HepG2 (cell line): Measurements from ENCODE around the gene NEK5. TPM values are rescaled to one million over a fixed set of nuclear protein-coding genes. Genes with fewer than 3 reads are reported as not detected.
A peak's percentile ranks its signal among the peaks of the same experiment; 100 is the strongest.

ENCODE experiments used
- AGO2 ChIP-seq: fragments of 200-400 bp; formaldehyde crosslinking; optimal IDR thresholded peaks from 2 replicates; pipeline ENCODE3; 2017; ENCODE audit warnings: mild to moderate bottlenecking, low read depth, low read length, moderate library complexity
- ELF3 ChIP-seq: IDR thresholded peaks from 2 replicates; pipeline ENCODE4 v1.6.1; 2016; ENCODE audit warnings: missing genetic modification reagents, missing compliant biosample characterization
- ETV6 ChIP-seq: sonication (generic); formaldehyde crosslinking; conservative IDR thresholded peaks from 2 replicates; pipeline ENCODE4 v1.4.0; 2020; ENCODE audit warnings: missing genetic modification reagents
- HNF4A ChIP-seq: sonication (generic); formaldehyde crosslinking; IDR thresholded peaks from 2 replicates; pipeline ENCODE4 v1.4.0; 2020; ENCODE audit warnings: missing genetic modification reagents
- IRX3 ChIP-seq: sonication (generic); formaldehyde crosslinking; IDR thresholded peaks from 2 replicates; pipeline ENCODE4 v1.8.1; 2023; ENCODE audit warnings: mild to moderate bottlenecking, low read depth, missing genetic modification reagents, borderline replicate concordance
- MEIS1 ChIP-seq: sonication (generic); formaldehyde crosslinking; IDR thresholded peaks from 2 replicates; pipeline ENCODE4 v1.9.0; 2021; ENCODE audit warnings: mild to moderate bottlenecking, missing genetic modification reagents, moderate library complexity, borderline replicate concordance
- NFATC3 ChIP-seq: sonication (generic); formaldehyde crosslinking; IDR thresholded peaks from 2 replicates; pipeline ENCODE4 v1.5.1; 2020; ENCODE audit warnings: mild to moderate bottlenecking, missing genetic modification reagents
- SYNCRIP ChIP-seq: fragments of 200-400 bp; formaldehyde crosslinking; IDR thresholded peaks from 2 replicates; pipeline ENCODE4 v1.6.1; 2018; ENCODE audit warnings: mild to moderate bottlenecking, low read depth, low read length; ENCODE audit not compliant: insufficient read depth
- ZNF121 ChIP-seq: sonication (generic); formaldehyde crosslinking; IDR thresholded peaks from 2 replicates; pipeline ENCODE4 v1.5.0; 2020; ENCODE audit warnings: mild to moderate bottlenecking, missing genetic modification reagents
- ZNF547 ChIP-seq: sonication (generic); formaldehyde crosslinking; IDR thresholded peaks from 2 replicates; pipeline ENCODE4 v1.5.1; 2020; ENCODE audit warnings: mild to moderate bottlenecking, missing genetic modification reagents
- polyA plus RNA-seq, 8 experiments: library from polyadenylated mRNA; depleted of rRNA in 3 of 8; stranded (reverse) in 7 of 8; unstranded in 1 of 8; fragments of >200 nt; fragmentation: Illumina TruSeq in 4 of 8; extraction: Trizol in 4 of 8; gene quantifications; 2 replicates each; pipeline versions ENCODE4 v1.2.1 to v1.2.3, GENCODE V29; 2011 to 2016; ENCODE audit warnings: low read depth in 4 of 8, missing spikeins in 1 of 8, mixed read lengths in 1 of 8; ENCODE audit not compliant: insufficient read depth in 1 of 8
- total RNA-seq, 5 experiments: library from RNA; depleted of rRNA; stranded (reverse); fragments of >200 nt; fragmentation: Illumina TruSeq; extraction: Trizol; gene quantifications; 2 replicates each; pipeline ENCODE4 v1.2.3, GENCODE V29; 2016; ENCODE audit warnings: low read depth in 1 of 5
- TF ChIP-seq, protein P1 (sequence below): sonication (generic); formaldehyde crosslinking; IDR thresholded peaks from 2 replicates; pipeline ENCODE4 v1.5.1; 2020; ENCODE audit warnings: missing genetic modification reagents, mild to moderate bottlenecking, borderline replicate concordance
- TF ChIP-seq, protein P2 (sequence below): sonication (generic); formaldehyde crosslinking; conservative IDR thresholded peaks from 2 replicates; pipeline ENCODE4 v1.4.0; 2020; ENCODE audit warnings: mild to moderate bottlenecking, missing genetic modification reagents, moderate library complexity
- TF ChIP-seq, protein P3 (sequence below): sonication (generic); formaldehyde crosslinking; IDR thresholded peaks from 2 replicates; pipeline ENCODE4 v1.4.0; 2020; ENCODE audit warnings: mild to moderate bottlenecking, low read depth, missing genetic modification reagents
- TF ChIP-seq, protein P4 (sequence below): sonication (generic); formaldehyde crosslinking; IDR thresholded peaks from 2 replicates; pipeline ENCODE4 v1.4.0; 2020; ENCODE audit warnings: mild to moderate bottlenecking, low read depth, missing genetic modification reagents
- TF ChIP-seq, protein P5 (sequence below): sonication (generic); formaldehyde crosslinking; IDR thresholded peaks from 2 replicates; pipeline ENCODE4 v1.5.1; 2020; ENCODE audit warnings: mild to moderate bottlenecking, missing genetic modification reagents, moderate library complexity

Gene NEK5
- total and polyA plus RNA-seq, 2 of the 13 experiments (the other 11 are each of a cell fraction or from before 2014, with no cell fraction given): 0.12 to 0.22 TPM

DNA sequence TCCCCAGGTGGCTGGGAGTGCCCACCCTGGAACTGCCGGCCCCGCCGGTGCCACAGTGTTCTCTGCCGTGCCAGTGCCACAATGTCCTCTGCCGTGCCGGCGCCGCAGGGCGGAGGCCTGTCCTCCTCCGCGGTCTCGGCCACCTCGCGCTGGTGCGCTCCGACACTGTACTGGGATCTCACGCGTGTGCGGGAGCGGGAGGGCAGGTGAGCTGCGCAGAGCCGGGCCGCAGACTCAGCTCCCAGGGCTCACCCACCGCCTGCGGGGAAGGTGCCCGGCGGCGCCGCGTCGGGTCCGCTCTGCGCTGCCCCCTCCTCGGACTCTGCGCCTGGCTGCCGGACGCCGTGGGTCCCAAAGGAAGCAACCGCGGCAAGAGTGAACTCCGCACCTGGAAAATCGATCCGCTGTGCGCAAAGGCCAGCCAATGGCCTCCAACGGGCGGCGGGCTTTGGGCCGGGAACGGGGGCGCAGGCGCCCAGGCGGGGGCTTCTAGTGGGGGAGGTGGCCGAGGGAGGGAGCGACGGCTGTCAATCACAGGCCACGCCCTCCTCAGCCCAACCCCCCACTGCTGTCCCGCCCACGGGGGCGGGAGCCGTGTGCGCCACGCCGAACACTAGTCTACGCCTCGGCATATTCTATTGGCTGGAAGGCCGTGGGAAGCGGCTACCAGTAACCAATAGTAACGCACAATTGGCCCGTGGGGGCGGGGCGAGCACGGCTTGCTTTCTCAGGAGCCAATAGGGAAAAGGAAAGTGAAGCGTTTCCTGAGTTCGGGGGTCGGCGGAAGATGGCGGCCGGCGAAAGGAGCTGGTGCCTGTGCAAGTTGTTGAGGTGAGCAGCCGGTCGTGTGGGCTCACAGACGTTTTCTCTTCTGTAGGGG lies 117.0 kb downstream of the NEK5 start, which contains the start of gene ALG11 (continued):
- TF ChIP-seq, protein P1, sequence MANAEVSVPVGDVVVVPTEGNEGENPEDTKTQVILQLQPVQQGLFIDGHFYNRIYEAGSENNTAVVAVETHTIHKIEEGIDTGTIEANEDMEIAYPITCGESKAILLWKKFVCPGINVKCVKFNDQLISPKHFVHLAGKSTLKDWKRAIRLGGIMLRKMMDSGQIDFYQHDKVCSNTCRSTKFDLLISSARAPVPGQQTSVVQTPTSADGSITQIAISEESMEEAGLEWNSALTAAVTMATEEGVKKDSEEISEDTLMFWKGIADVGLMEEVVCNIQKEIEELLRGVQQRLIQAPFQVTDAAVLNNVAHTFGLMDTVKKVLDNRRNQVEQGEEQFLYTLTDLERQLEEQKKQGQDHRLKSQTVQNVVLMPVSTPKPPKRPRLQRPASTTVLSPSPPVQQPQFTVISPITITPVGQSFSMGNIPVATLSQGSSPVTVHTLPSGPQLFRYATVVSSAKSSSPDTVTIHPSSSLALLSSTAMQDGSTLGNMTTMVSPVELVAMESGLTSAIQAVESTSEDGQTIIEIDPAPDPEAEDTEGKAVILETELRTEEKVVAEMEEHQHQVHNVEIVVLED (CRISPR knock-in tag): peak; percentile 78; the same call in 1 of the 2 replicates
- no peak for TF ChIP-seq ZNF121 (CRISPR knock-in tag)
- TF ChIP-seq, protein P2, sequence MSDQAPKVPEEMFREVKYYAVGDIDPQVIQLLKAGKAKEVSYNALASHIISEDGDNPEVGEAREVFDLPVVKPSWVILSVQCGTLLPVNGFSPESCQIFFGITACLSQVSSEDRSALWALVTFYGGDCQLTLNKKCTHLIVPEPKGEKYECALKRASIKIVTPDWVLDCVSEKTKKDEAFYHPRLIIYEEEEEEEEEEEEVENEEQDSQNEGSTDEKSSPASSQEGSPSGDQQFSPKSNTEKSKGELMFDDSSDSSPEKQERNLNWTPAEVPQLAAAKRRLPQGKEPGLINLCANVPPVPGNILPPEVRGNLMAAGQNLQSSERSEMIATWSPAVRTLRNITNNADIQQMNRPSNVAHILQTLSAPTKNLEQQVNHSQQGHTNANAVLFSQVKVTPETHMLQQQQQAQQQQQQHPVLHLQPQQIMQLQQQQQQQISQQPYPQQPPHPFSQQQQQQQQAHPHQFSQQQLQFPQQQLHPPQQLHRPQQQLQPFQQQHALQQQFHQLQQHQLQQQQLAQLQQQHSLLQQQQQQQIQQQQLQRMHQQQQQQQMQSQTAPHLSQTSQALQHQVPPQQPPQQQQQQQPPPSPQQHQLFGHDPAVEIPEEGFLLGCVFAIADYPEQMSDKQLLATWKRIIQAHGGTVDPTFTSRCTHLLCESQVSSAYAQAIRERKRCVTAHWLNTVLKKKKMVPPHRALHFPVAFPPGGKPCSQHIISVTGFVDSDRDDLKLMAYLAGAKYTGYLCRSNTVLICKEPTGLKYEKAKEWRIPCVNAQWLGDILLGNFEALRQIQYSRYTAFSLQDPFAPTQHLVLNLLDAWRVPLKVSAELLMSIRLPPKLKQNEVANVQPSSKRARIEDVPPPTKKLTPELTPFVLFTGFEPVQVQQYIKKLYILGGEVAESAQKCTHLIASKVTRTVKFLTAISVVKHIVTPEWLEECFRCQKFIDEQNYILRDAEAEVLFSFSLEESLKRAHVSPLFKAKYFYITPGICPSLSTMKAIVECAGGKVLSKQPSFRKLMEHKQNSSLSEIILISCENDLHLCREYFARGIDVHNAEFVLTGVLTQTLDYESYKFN (CRISPR knock-in tag): peak; percentile 100
- TF ChIP-seq SYNCRIP: no peak
- TF ChIP-seq AGO2: peak; percentile 93
- peak; percentile 17; the same call in 1 of the 2 replicates for TF ChIP-seq IRX3
- peak; percentile 99 for TF ChIP-seq MEIS1 (CRISPR knock-in tag)
- TF ChIP-seq, protein P3, sequence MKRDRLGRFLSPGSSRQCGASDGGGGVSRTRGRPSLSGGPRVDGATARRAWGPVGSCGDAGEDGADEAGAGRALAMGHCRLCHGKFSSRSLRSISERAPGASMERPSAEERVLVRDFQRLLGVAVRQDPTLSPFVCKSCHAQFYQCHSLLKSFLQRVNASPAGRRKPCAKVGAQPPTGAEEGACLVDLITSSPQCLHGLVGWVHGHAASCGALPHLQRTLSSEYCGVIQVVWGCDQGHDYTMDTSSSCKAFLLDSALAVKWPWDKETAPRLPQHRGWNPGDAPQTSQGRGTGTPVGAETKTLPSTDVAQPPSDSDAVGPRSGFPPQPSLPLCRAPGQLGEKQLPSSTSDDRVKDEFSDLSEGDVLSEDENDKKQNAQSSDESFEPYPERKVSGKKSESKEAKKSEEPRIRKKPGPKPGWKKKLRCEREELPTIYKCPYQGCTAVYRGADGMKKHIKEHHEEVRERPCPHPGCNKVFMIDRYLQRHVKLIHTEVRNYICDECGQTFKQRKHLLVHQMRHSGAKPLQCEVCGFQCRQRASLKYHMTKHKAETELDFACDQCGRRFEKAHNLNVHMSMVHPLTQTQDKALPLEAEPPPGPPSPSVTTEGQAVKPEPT (CRISPR knock-in tag): no peak
- peak; percentile 99 for TF ChIP-seq HNF4A (CRISPR knock-in tag)
- peak; percentile 90 for TF ChIP-seq ELF3
- no peak for TF ChIP-seq NFATC3 (CRISPR knock-in tag)
- TF ChIP-seq, protein P4, sequence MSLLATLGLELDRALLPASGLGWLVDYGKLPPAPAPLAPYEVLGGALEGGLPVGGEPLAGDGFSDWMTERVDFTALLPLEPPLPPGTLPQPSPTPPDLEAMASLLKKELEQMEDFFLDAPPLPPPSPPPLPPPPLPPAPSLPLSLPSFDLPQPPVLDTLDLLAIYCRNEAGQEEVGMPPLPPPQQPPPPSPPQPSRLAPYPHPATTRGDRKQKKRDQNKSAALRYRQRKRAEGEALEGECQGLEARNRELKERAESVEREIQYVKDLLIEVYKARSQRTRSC (CRISPR knock-in tag): peak; percentile 41; the same call in 1 of the 2 replicates
- TF ChIP-seq, protein P5, sequence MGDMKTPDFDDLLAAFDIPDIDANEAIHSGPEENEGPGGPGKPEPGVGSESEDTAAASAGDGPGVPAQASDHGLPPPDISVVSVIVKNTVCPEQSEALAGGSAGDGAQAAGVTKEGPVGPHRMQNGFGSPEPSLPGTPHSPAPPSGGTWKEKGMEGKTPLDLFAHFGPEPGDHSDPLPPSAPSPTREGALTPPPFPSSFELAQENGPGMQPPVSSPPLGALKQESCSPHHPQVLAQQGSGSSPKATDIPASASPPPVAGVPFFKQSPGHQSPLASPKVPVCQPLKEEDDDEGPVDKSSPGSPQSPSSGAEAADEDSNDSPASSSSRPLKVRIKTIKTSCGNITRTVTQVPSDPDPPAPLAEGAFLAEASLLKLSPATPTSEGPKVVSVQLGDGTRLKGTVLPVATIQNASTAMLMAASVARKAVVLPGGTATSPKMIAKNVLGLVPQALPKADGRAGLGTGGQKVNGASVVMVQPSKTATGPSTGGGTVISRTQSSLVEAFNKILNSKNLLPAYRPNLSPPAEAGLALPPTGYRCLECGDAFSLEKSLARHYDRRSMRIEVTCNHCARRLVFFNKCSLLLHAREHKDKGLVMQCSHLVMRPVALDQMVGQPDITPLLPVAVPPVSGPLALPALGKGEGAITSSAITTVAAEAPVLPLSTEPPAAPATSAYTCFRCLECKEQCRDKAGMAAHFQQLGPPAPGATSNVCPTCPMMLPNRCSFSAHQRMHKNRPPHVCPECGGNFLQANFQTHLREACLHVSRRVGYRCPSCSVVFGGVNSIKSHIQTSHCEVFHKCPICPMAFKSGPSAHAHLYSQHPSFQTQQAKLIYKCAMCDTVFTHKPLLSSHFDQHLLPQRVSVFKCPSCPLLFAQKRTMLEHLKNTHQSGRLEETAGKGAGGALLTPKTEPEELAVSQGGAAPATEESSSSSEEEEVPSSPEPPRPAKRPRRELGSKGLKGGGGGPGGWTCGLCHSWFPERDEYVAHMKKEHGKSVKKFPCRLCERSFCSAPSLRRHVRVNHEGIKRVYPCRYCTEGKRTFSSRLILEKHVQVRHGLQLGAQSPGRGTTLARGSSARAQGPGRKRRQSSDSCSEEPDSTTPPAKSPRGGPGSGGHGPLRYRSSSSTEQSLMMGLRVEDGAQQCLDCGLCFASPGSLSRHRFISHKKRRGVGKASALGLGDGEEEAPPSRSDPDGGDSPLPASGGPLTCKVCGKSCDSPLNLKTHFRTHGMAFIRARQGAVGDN (CRISPR knock-in tag): peak; percentile 96
- TF ChIP-seq ETV6: peak; percentile 78; the same call in 1 of the 2 replicates
- peak; percentile 91 for TF ChIP-seq ZNF547 (CRISPR knock-in tag)
